Duodenal mucosa (tissue), 2 donors: ENCODE results near the gene EOLA1.
"Not testable (repeated sequence)": the region's sequence is repeated elsewhere in the genome, so short reads cannot be mapped to it uniquely, and the experiment has no call there.

Experiments
- H3K27ac ChIP-seq: one replicate; pipeline ENCODE4 v1.7.0; 2013; ENCODE audit warnings: low read depth, low read length
- H3K27me3 ChIP-seq, 2 donors: one replicate each; pipeline ENCODE4 v1.7.0; 2013; ENCODE audit warnings: low read length in 2 of 2, control low read depth in 1 of 2; ENCODE audit not compliant: insufficient read depth in 2 of 2, control insufficient read depth in 1 of 2
- H3K36me3 ChIP-seq, 2 donors: one replicate each; pipeline ENCODE4 v1.7.0; 2013; ENCODE audit warnings: low read length in 2 of 2, control low read depth in 1 of 2; ENCODE audit not compliant: insufficient read depth in 2 of 2, control insufficient read depth in 1 of 2
- H3K4me1 ChIP-seq, 2 donors: one replicate each; pipeline ENCODE4 v1.7.0; 2013; ENCODE audit warnings: low read length in 2 of 2, control low read depth in 1 of 2; ENCODE audit not compliant: insufficient read depth in 2 of 2, control insufficient read depth in 1 of 2
- H3K4me3 ChIP-seq, 2 donors: one replicate each; pipeline ENCODE4 v1.7.0; 2013; ENCODE audit warnings: low read length in 2 of 2, low read depth in 1 of 2
- H3K9ac ChIP-seq, 2 donors: one replicate each; pipeline ENCODE4 v1.7.0; 2013; ENCODE audit warnings: low read length in 2 of 2, low read depth in 1 of 2
- H3K9me3 ChIP-seq, 2 donors: one replicate each; pipeline ENCODE4 v1.7.0; 2013; ENCODE audit warnings: low read length in 2 of 2, control low read depth in 1 of 2; ENCODE audit not compliant: control insufficient read depth in 1 of 2

Gene EOLA1

DNA sequence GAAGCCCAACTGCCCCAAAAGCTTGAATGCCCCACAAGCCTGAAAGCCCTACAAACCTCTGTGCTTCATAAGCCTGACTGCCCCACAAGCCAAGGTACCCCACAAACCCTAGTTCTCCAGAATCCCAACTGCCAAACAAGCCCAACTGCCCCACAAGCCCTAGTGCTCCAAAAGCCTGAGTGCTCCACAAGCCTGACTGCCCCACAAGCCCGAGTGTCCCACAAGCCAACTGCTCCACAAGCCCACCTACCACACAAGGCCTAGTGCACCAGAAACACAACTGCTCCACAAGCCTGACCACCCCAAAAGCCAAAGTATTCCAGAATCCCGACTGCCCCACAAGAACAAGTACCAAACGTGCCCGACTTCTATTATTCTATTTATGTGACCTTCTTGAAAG is 22.5 kb downstream of the EOLA1 start:
- no peaks in the 10 kb centered on the region for H3K27me3 ChIP-seq
- no peaks in the 10 kb centered on the region for H3K9me3 ChIP-seq
- no peaks in the 10 kb centered on the region for H3K4me1 ChIP-seq
- H3K9ac ChIP-seq, result no peak overlapping the region
- no peaks in the 10 kb centered on the region for H3K36me3 ChIP-seq
- no peak overlapping the region for H3K27ac ChIP-seq
- H3K4me3 ChIP-seq, result no peak overlapping the region

DNA sequence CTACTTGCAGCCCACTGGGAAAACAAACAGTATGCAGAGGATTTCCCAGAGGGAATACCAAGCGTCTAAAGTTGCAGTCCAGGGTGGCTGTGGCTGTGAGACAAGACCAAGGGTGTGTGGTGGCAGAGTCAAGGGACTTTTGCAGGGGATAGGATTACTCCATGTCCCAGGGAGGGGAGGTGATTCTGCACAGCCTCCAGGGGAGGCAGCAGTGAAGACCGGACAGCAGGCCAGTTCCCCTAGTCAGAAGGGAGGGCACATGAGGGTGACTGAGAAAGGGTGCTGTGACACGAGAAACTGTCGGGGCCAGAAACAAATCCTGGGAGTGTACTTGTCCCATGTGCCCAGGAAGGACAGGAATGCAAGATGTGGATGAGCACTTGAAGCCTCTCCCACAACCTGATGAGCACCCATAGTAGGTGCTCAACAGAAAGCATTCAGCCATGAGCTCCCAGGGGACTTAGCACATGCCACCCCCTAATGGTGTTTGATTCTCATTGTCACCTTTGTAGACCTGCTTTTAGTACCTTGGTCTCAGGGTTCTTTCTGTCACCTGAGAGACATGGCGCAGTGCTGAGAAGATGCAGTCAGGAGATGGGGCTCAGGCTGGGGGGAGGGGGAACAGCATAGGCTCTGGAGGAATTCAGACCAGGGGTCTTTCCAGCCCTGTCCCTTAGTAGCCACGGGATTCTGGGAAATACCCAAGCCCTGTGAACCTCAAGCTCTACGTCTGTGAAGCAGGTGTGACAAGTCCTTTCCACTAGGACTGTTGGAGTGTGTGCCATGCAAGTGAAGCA is 27.0 kb downstream of the EOLA1 start:
- H3K27me3 ChIP-seq, result no peaks in the 10 kb centered on the region
- no peak overlapping the region for H3K27ac ChIP-seq
- no peak overlapping the region for H3K9ac ChIP-seq
- H3K4me1 ChIP-seq, result no peaks in the 10 kb centered on the region
- H3K4me3 ChIP-seq, result no peak overlapping the region
- H3K36me3 ChIP-seq, result no peaks in the 10 kb centered on the region
- H3K9me3 ChIP-seq, result no peaks in the 10 kb centered on the region

DNA sequence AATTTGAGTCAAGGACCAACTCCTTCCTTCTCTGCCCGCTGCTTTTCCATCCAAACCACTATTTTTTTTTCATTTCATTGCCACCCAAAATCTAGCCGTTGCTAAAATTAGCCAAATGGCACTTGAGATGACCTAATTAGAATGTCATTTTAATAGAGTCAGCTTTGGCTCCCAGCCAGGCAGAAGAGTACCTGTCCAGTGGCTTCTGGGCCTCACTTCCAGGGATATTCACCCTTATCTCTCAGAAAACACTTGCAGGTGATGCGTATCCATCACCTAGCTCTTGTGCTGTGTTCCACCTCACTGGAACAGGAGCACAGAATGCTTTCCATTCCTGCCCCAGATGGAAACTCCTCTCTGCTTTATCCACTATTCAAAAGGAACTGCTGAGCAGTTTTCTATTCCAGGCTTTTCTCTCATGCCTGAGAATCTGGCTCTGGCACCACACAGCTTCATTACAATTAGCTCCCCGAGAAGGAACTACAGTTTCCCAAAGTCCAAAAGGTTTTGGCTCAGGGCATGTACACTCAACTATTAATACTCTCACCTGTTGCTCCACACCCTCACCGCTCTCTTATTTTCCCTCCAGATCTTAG is 28.0 kb downstream of the EOLA1 start:
- no peak overlapping the region for H3K4me3 ChIP-seq
- no peaks in the 10 kb centered on the region for H3K36me3 ChIP-seq
- no peaks in the 10 kb centered on the region for H3K27me3 ChIP-seq
- H3K9me3 ChIP-seq, result no peaks in the 10 kb centered on the region
- H3K4me1 ChIP-seq, result no peaks in the 10 kb centered on the region
- no peak overlapping the region for H3K27ac ChIP-seq
- no peak overlapping the region for H3K9ac ChIP-seq

DNA sequence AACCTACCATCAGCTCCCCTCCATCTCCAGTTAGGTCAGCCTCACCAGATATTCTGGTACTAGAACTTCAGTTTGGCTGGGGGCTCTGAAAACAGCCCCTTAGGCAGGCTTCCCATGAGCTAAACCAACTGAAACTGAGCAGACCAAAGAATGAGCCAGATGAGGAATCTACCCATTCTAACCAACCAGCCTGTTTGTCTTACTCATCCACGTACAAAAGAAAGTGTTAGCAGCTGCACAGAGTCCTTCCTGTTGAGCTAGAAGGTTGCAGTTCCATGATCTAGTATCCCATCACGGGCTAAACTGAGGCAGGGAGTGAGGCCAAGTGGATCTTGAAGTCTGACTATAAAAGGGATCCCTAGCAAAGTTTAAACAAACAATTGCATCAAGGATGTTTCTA is 29.0 kb downstream of the EOLA1 start:
- Histone ChIP-seq H3K27me3 (no peaks in the 10 kb centered on the region), H3K4me1 (no peaks in the 10 kb centered on the region), H3K4me3 (no peak overlapping the region), H3K9ac (no peak overlapping the region), H3K27ac (no peak overlapping the region), H3K9me3 (no peaks in the 10 kb centered on the region), H3K36me3 (no peaks in the 10 kb centered on the region)

DNA sequence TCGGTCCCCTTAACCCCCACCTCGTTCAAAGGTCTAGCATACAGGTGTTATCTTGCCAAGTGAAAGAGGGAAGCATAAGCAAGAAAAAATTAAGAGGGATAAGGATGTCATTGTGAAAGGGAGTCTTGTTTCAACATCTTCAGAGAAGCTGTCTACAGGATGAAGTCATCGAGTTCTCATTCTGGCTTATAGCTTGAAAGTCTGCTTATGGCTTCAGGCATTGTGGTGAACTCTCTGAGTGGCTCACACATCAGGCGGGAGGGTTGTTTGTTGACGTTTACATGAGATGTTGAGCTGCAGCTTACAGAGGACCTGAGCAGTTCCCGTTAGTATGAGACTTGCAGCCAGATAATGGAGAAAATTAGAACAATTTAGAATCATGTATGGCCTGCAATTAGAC is 29.9 kb downstream of the EOLA1 start:
- Histone ChIP-seq H3K9me3 (no peaks in the 10 kb centered on the region), H3K36me3 (no peaks in the 10 kb centered on the region), H3K4me1 (no peaks in the 10 kb centered on the region), H3K9ac (no peak overlapping the region), H3K4me3 (no peak overlapping the region), H3K27me3 (no peaks in the 10 kb centered on the region), H3K27ac (no peak overlapping the region)

DNA sequence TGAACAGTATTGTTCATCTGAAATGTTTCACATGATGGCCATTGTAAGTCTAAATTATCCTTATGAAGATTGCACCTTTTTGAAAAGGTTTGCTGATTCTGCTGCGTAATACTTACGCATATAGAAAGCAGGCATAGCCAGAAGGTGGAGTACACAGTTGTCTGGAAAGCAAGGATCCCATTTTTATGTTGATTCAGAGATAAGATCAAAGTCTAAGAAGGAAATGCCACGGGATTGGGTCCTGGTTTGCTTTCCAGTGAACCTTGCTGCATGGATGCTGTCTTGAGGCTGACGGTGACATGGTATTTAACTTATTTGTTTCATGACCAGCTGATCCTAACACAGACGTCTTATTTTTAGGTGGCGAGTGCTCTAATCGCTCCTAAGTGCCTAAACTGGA is 31.0 kb downstream of the EOLA1 start:
- no peaks in the 10 kb centered on the region for H3K4me1 ChIP-seq
- no peaks in the 10 kb centered on the region for H3K9me3 ChIP-seq
- H3K36me3 ChIP-seq, result no peaks in the 10 kb centered on the region
- no peaks in the 10 kb centered on the region for H3K27me3 ChIP-seq
- H3K9ac ChIP-seq, result no peak overlapping the region
- no peak overlapping the region for H3K4me3 ChIP-seq
- no peak overlapping the region for H3K27ac ChIP-seq

DNA sequence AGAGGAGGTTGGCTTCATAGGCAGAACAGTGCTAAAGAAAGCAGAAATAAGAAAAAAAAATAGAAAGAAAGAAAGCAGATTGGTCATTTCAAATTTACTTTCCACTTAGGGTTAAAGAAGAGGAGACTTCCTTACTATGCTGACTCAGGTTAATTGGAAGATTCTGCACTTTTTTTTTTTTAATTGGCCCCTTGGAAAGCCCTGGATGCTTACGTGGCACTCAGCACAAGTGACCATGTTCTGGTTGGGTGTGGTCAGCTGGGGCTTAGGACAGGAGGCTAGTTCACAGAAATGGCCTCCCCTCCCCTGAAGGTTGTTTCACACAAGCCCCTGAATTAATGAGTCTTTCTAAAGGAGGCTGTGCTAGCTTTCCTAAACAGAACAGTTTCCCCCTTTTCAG is 31.9 kb downstream of the EOLA1 start:
- Histone ChIP-seq H3K4me1 (no peaks in the 10 kb centered on the region), H3K36me3 (no peaks in the 10 kb centered on the region), H3K27ac (no peak overlapping the region), H3K9me3 (no peaks in the 10 kb centered on the region), H3K4me3 (no peak overlapping the region), H3K27me3 (no peaks in the 10 kb centered on the region), H3K9ac (no peak overlapping the region)

DNA sequence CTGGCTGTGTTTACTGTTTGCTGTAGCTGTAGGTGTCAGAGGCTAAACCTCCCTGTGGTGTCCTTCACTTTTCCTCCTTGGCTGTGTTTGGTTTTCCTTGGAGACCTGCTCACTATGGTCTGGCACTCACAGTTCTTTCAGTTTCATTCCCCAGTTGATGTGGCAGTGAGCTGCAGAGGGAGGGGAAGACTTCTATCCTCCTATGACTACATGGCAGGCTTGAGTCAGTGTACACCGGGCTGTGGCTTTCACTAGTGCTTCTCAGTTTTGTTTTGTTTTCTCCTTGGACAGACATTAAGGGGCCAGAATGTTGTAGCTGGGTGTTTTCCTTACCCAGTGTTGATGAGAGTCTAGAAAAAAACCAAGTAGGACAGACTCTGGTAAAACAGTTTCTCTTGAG is 32.6 kb downstream of the EOLA1 start:
- H3K4me1 ChIP-seq, H3K9me3 ChIP-seq, H3K9ac ChIP-seq, H3K27me3 ChIP-seq, H3K36me3 ChIP-seq, H3K4me3 ChIP-seq, H3K27ac ChIP-seq: not testable (repeated sequence)

DNA sequence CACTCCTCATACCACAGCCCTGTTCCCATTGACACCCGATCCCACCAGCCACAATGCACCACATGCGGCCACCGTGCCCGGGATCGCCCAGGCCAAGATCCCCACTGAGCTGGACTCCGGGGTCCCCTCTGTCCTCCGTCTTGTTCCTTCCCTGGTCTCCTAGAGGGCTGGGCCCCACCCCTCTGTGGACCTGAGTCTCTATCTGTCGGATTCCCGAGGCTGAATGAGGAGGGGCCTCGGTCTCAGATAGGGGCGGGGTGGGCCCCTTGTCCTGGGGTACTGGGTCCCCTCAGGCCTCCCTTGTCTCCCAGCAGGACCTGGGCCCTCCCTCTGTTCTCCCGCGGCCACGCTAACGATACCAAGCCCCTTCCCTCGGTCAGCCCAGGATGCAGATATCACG is 44.8 kb downstream of the EOLA1 start:
- not testable (repeated sequence) for H3K27me3 ChIP-seq, H3K4me1 ChIP-seq, H3K9ac ChIP-seq, H3K27ac ChIP-seq, H3K4me3 ChIP-seq, H3K36me3 ChIP-seq, H3K9me3 ChIP-seq

DNA sequence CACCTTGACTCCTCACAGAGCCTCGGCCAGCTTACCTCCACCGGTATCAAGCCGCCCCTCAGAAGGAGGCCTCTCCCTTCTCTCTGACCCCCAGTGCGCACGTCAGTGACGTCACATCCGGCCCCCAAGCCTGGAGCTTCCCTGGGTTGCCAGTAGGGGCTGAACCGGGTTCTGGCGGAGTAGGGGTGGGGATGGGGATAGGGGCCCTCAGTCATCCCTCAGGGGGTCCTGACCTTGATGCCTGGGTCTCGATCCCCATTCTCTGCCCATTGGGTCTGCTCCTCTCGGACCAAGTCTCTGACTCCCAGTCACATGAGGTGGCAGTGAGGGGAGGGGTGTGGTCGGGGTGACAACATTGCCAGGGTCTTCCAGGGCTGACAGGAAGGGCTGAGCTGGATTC is 46.5 kb downstream of the EOLA1 start, which contains the start of gene MAGEA9B:
MAGEA9B (minus strand) TSS at position 101 of the 400 bp plus-strand sequence. CDS start 4,280 bp downstream, outside the sequence.
- not testable (repeated sequence) for H3K4me1 ChIP-seq, H3K36me3 ChIP-seq, H3K4me3 ChIP-seq, H3K27me3 ChIP-seq, H3K9ac ChIP-seq, H3K9me3 ChIP-seq, H3K27ac ChIP-seq
